ENCODE data around the gene JAKMIP1.

JAKMIP1 gene

DNA sequence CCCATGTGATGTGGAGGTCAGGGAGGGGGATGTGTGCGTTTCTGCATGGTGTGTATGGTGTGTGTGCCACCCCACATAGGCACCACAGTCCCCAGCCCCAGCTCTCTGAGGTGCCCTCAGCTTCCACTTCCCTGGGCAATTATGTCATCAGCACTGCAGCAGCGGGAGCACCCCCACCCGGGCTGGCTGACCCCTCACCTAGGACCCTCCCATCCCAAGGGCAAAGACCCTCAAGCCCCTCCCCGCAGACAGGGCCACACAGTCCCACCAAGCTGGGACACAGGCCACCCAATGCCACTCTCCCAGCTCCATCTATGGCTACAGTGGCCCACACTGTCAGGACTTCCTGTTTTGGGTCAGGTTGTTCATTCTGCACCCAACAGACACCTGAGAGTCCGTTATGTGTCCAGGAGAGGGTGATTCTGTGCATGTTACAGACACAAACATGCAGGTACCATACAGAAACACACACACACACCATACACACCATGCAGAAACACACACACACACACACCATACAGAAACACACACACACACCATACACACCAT is 75.2 kb downstream of the JAKMIP1 start:
- Histone ChIP-seq H3K4me2 (ENCODE audit: low read depth, low read length) (no peak overlapping the region), H3K9me3 (replicated peaks; ENCODE audit: insufficient read depth, low read length) (no peaks in the 10 kb centered on the region), H3K4me1 (ENCODE audit: low read length) (no peaks in the 10 kb centered on the region), H3K9me2 (replicated peaks; ENCODE audit: insufficient read depth, low read length) (no peaks in the 10 kb centered on the region), H3K27me3 (replicated peaks; ENCODE audit: insufficient read depth, low read length) (no peaks in the 10 kb centered on the region), H3K27ac (ENCODE audit: low read length) (no peak overlapping the region), H3K4me3 (ENCODE audit: low read length) (no peak overlapping the region), H4K20me1 (ENCODE audit: insufficient read depth, low read length) (peaks cover 3% of the 10 kb centered on the region; the same call in 1 of the 2 replicates), H3K79me2 (ENCODE audit: low read length) (peaks cover 80% of the 10 kb centered on the region), H3K9ac (ENCODE audit: low read length) (no peak overlapping the region), H2AFZ (ENCODE audit: low read length) (no peak overlapping the region), H3F3A (ENCODE audit: insufficient read depth, low read length) (no peaks in the 10 kb centered on the region), H3K36me3 (replicated peaks; ENCODE audit: insufficient read depth, low read length) (no peaks in the 10 kb centered on the region)
- DNase-seq = no peak
- TF ChIP-seq CTCF (IDR thresholded peaks at IDR 0.05; ENCODE audit: low read length) = no peak
- TF ChIP-seq EZH2phosphoT487 (IDR thresholded peaks at IDR 0.05; ENCODE audit: low read length) = no peak
- TF ChIP-seq EZH2 (optimal IDR thresholded peaks at IDR 0.05; ENCODE audit: low read depth, low read length) = no peak

DNA sequence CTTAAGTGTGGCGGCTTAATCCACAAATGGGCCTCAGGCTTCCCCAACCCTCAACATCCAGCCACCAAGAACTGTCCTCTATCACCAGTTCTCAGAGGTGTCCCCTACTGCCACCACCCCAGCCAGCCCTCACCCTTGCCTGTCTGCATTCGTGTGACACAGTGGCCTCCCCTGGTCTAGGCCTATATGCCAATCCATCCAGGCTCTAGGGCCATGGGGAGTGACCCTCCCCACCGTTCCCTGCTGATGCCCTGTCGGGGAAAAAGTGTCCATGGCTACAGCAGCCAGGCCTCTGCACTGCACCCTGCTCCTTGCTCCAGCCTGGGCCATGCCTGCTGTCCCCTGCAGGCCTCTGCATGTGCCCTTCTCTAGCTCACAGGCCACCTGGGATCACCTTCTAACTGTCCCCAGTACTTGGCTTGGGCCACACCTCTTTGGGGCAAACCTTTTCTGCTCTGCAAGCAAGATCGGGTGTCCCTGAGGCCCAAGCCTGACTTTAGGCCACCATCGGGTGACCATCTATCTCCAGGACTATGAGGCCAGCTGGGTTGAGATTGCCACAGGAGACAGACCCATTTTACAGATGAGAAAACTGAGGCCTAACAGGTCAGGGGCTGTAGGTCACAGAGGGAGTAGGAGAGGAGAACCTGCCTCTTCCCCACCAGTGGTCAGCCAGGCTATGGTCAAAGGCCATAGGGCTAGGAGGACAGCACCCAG is 75.8 kb downstream of the JAKMIP1 start:
- Histone ChIP-seq H3K27me3 (replicated peaks; ENCODE audit: insufficient read depth, low read length) (no peaks in the 10 kb centered on the region), H4K20me1 (ENCODE audit: insufficient read depth, low read length) (peaks cover 3% of the 10 kb centered on the region; the same call in 1 of the 2 replicates), H3F3A (ENCODE audit: insufficient read depth, low read length) (no peaks in the 10 kb centered on the region), H3K36me3 (replicated peaks; ENCODE audit: insufficient read depth, low read length) (no peaks in the 10 kb centered on the region), H3K27ac (ENCODE audit: low read length) (no peak overlapping the region), H3K9me2 (replicated peaks; ENCODE audit: insufficient read depth, low read length) (no peaks in the 10 kb centered on the region), H3K79me2 (ENCODE audit: low read length) (peaks cover 74% of the 10 kb centered on the region), H2AFZ (ENCODE audit: low read length) (no peak overlapping the region), H3K9me3 (replicated peaks; ENCODE audit: insufficient read depth, low read length) (no peaks in the 10 kb centered on the region), H3K4me2 (ENCODE audit: low read depth, low read length) (no peak overlapping the region), H3K4me1 (ENCODE audit: low read length) (no peaks in the 10 kb centered on the region), H3K9ac (ENCODE audit: low read length) (no peak overlapping the region), H3K4me3 (ENCODE audit: low read length) (no peak overlapping the region)
- no peak for DNase-seq
- TF ChIP-seq EZH2 (optimal IDR thresholded peaks at IDR 0.05; ENCODE audit: low read depth, low read length) (no peak), EZH2phosphoT487 (IDR thresholded peaks at IDR 0.05; ENCODE audit: low read length) (no peak), CTCF (IDR thresholded peaks at IDR 0.05; ENCODE audit: low read length) (no peak)

- no peak overlapping the region for H3K4me2 ChIP-seq (ENCODE audit: low read depth, low read length)
- no peak overlapping the region for H2AFZ ChIP-seq (ENCODE audit: low read length)
- H4K20me1 ChIP-seq (ENCODE audit: insufficient read depth, low read length) = peaks cover 3% of the 10 kb centered on the region; the same call in 1 of the 2 replicates
- H3K27ac ChIP-seq (ENCODE audit: low read length) = no peak overlapping the region
- no peak for DNase-seq
- H3K27me3 ChIP-seq (replicated peaks; ENCODE audit: insufficient read depth, low read length) = no peaks in the 10 kb centered on the region
- H3K4me1 ChIP-seq (ENCODE audit: low read length) = no peaks in the 10 kb centered on the region
- H3K79me2 ChIP-seq (ENCODE audit: low read length) = peaks cover 70% of the 10 kb centered on the region
- no peaks in the 10 kb centered on the region for H3K9me3 ChIP-seq (replicated peaks; ENCODE audit: insufficient read depth, low read length)
- no peaks in the 10 kb centered on the region for H3F3A ChIP-seq (ENCODE audit: insufficient read depth, low read length)
- H3K36me3 ChIP-seq (replicated peaks; ENCODE audit: insufficient read depth, low read length) = no peaks in the 10 kb centered on the region
- H3K9me2 ChIP-seq (replicated peaks; ENCODE audit: insufficient read depth, low read length) = no peaks in the 10 kb centered on the region
- H3K9ac ChIP-seq (ENCODE audit: low read length) = no peak overlapping the region
- TF ChIP-seq EZH2phosphoT487 (IDR thresholded peaks at IDR 0.05; ENCODE audit: low read length) = no peak
- TF ChIP-seq EZH2 (optimal IDR thresholded peaks at IDR 0.05; ENCODE audit: low read depth, low read length) = no peak
- H3K4me3 ChIP-seq (ENCODE audit: low read length) = no peak overlapping the region
These were observed 76.4 kb downstream of the JAKMIP1 start for GRCh38 chr4:6123976-6124375.

- Histone ChIP-seq H3K4me2 (ENCODE audit: low read depth, low read length) (no peak overlapping the region), H2AFZ (ENCODE audit: low read length) (no peak overlapping the region), H3K9me2 (replicated peaks; ENCODE audit: insufficient read depth, low read length) (no peaks in the 10 kb centered on the region), H4K20me1 (ENCODE audit: insufficient read depth, low read length) (0 out of 2 replicates have a peak, but pooled peaks cover 3% of the 10 kb centered on the region), H3K79me2 (ENCODE audit: low read length) (peaks cover 70% of the 10 kb centered on the region), H3K4me1 (ENCODE audit: low read length) (no peaks in the 10 kb centered on the region), H3K9ac (ENCODE audit: low read length) (no peak overlapping the region), H3K4me3 (ENCODE audit: low read length) (no peak overlapping the region), H3K27ac (ENCODE audit: low read length) (no peak overlapping the region), H3F3A (ENCODE audit: insufficient read depth, low read length) (no peaks in the 10 kb centered on the region), H3K9me3 (replicated peaks; ENCODE audit: insufficient read depth, low read length) (no peaks in the 10 kb centered on the region), H3K36me3 (replicated peaks; ENCODE audit: insufficient read depth, low read length) (no peaks in the 10 kb centered on the region), H3K27me3 (replicated peaks; ENCODE audit: insufficient read depth, low read length) (no peaks in the 10 kb centered on the region)
- TF ChIP-seq CTCF (IDR thresholded peaks at IDR 0.05; ENCODE audit: low read length) = no peak
- no peak for TF ChIP-seq EZH2phosphoT487 (IDR thresholded peaks at IDR 0.05; ENCODE audit: low read length)
- TF ChIP-seq EZH2 (optimal IDR thresholded peaks at IDR 0.05; ENCODE audit: low read depth, low read length) = no peak
- no peak for DNase-seq
These were observed 76.8 kb downstream of the JAKMIP1 start for GRCh38 chr4:6123541-6123940.

Measured in MM.1S (cell line).